Sciatic nerve (tissue), 2 donors: ENCODE measurements around the gene PBX1. TPM values are rescaled to one million over a fixed set of nuclear protein-coding genes. Genes with fewer than 3 reads are reported as not detected.

Source experiments
- ATAC-seq: fragments of 200-7000 bp; cut with Tn5 transposase; one replicate; pipeline ENCODE4 v1.9.1; 2020; ENCODE audit warnings: mild to moderate bottlenecking, moderate library complexity
- DNase-seq: peaks from one replicate; pipeline ENCODE4 v3.0.0-alpha.2; 2020; ENCODE audit warnings: low spot score
- intact Hi-C: fragments of 100-400 bp; cut with DNase I; formaldehyde crosslinking; loops from one replicate; pipeline ENCODE4 v1.14.2; 2022
- total RNA-seq: library from RNA; stranded (reverse); fragmentation: NEBNext Ultra II Directional; extraction: Animal tissue kit (Norgen Biotek cat#: 25700); gene quantifications from one replicate; pipeline ENCODE4 v1.2.1, GENCODE V29; 2021
- donor health status: DM: no; HTN: no; CAD: no.
- donor health status: DM: no; HTN: no; CAD: no.

PBX1 gene
- total RNA-seq, 1 donor from 2014 or later = 72.9 TPM

GRCh38 chr1:164673584-164674214 lies 114.7 kb downstream of the PBX1 start:
- DNase-seq = no peak
- no peak for ATAC-seq
- intact Hi-C loops = no loop called here

- intact Hi-C loops = no loop called here
- DNase-seq (no peak), ATAC-seq (no peak)
Observed at GRCh38 chr1:164675342-164675904, 116.4 kb downstream of the PBX1 start.

GRCh38 chr1:164678136-164678700 lies 119.2 kb downstream of the PBX1 start:
- no peak for ATAC-seq
- no peak for DNase-seq
- intact Hi-C loops = no loop called here

- ATAC-seq = no peak
- intact Hi-C loops = no loop called here
- no peak for DNase-seq
Observed at GRCh38 chr1:164682570-164682969, 123.6 kb downstream of the PBX1 start.

GRCh38 chr1:164683235-164683634 lies 124.3 kb downstream of the PBX1 start:
- DNase-seq (no peak), ATAC-seq (no peak)
- intact Hi-C loops = no loop called here

GRCh38 chr1:164685266-164686035 lies 126.5 kb downstream of the PBX1 start:
- intact Hi-C loops = no loop called here
- DNase-seq = no peak
- no peak for ATAC-seq

GRCh38 chr1:164687777-164688176 lies 128.8 kb downstream of the PBX1 start:
- intact Hi-C loops = no loop called here
- ATAC-seq (no peak), DNase-seq (no peak)

GRCh38 chr1:164688791-164689190 lies 129.8 kb downstream of the PBX1 start:
- no peak for ATAC-seq
- intact Hi-C loops = no loop called here
- no peak for DNase-seq

- intact Hi-C loops = no loop called here
- no peak for ATAC-seq
- no peak for DNase-seq
Observed at GRCh38 chr1:164689672-164690511, 130.9 kb downstream of the PBX1 start.

- ATAC-seq (no peak), DNase-seq (no peak)
- intact Hi-C loops = no loop called here
Observed at GRCh38 chr1:164692420-164692819, 133.4 kb downstream of the PBX1 start.

GRCh38 chr1:164693564-164694359 lies 134.8 kb downstream of the PBX1 start:
- intact Hi-C loops = no loop called here
- no peak for DNase-seq
- no peak for ATAC-seq

GRCh38 chr1:164694505-164694904 lies 135.5 kb downstream of the PBX1 start:
- DNase-seq (no peak), ATAC-seq (no peak)
- intact Hi-C loops = no loop called here

- intact Hi-C loops = no loop called here
- ATAC-seq = no peak
- no peak for DNase-seq
Observed at GRCh38 chr1:164695956-164696665, 137.1 kb downstream of the PBX1 start.

- intact Hi-C loops = no loop called here
- DNase-seq (no peak), ATAC-seq (no peak)
Observed at GRCh38 chr1:164699815-164700491, 141.0 kb downstream of the PBX1 start.

- intact Hi-C loops = no loop called here
- ATAC-seq (no peak), DNase-seq (no peak)
Observed at GRCh38 chr1:164700683-164701082, 141.7 kb downstream of the PBX1 start.

GRCh38 chr1:164701189-164701761 lies 142.3 kb downstream of the PBX1 start:
- intact Hi-C loops = no loop called here
- no peak for DNase-seq
- no peak for ATAC-seq

GRCh38 chr1:164702216-164702615 lies 143.2 kb downstream of the PBX1 start:
- DNase-seq (no peak), ATAC-seq (no peak)
- intact Hi-C loops = no loop called here
